GM21390 (cell line): ENCODE measurements around the gene FLOT2.
A peak's percentile ranks its signal among the peaks of the same experiment; 100 is the strongest.
"Not testable (repeated sequence)": the region's sequence is repeated elsewhere in the genome, so short reads cannot be mapped to it uniquely, and the experiment has no call there.

Experiments used
- ATAC-seq: cut with Tn5 transposase; IDR thresholded peaks from one replicate; pipeline ENCODE4 v1.9.1; 2021; ENCODE audit not compliant: unreplicated experiment

Gene FLOT2

DNA sequence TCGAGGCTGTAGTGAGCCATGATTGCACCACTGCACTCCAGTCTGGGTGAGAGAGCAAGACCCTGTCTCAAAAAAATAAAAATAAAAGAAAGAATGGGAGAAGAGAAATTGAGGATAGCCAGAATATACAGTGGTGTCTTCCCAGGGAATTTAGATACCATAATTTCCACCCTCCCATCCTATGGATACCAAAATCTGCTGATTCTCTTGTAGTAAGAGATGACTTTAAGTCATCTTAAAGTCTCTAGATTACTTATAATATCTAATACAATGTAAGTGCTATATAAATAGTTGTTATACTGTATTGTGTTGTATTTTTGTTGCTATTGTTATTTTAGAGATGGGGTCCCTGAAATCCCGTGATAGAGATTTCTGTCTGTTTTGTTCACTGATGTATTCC, 44.2 kb downstream of the FLOT2 start:
- no peak for ATAC-seq

DNA sequence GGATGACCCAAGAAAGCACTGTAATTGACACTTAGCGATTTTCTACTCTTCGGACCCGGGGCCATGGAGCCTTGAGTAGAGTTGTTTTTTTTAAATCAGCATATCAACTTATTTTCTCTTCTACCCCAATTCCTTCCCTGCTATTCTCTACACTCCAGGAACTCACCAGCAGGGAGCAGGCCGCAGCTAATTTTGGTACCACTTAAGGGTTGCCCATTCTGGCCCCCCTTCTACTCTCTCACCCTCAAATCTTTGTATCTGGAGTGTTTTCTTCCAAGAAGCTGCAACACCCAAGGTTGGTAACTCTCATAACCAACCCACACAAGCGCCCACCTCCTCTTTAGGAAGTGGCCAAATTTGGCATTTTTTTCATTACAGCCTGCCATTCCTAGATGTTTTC, 48.3 kb downstream of the FLOT2 start:
- ATAC-seq, result no peak

DNA sequence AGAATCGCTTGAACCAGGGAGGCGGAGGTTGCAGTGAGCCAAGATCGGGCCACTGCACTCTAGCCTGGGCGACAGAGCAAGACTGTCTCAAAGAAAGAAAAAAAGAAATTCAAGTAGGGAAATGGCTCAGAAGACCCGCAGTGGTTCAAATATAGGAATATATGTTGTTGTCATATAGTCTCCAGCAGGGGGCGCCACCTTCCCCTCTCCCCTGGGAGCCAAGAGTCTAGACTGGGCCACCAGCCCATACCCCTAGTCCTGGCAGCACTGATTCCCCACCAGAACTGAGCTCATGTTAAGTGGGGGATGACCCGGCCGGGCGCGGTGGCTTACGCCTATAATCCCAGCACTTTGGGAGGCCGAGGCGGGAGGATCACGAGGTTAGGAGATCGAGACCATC, 48.9 kb downstream of the FLOT2 start:
- not testable (repeated sequence) for ATAC-seq

DNA sequence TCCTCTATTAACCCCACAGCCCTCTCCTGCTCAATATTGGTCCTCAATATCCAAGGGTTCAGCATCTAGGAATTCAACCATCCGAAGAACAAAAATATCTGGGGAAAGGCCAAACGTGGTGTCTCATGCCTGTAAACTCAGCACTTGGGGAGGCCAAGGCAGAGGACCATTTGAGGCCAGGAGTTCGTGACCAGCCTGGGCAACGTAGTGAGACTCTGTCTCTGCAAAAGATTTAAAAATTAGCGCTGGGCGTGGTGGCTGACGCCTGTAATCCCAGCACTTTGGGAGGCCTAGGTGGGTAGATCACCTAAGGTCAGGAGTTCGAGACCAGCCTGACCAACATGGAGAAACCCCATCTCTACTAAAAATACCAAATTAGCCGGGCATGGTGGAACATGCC, 50.8 kb downstream of the FLOT2 start:
- not testable (repeated sequence) for ATAC-seq

DNA sequence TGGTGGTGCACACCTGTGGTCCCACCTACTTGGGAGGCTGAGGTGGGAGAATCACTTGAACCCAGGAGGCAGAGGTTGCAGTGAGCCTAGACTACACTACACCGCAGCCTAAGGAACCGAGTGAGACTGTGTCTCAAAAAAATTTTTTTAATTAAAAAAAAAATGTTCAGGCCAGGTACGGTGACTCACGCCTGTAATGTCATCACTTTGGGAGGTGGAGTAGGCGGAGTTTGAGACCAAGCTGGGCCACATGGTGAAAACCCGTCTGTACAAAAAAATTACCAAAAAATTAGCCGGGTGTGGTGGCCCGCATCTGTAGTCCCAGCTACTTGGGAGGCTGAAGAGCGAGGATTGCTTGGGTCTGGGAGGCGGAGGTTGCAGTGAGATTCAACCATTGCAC, 51.3 kb downstream of the FLOT2 start:
- ATAC-seq, result no peak

DNA sequence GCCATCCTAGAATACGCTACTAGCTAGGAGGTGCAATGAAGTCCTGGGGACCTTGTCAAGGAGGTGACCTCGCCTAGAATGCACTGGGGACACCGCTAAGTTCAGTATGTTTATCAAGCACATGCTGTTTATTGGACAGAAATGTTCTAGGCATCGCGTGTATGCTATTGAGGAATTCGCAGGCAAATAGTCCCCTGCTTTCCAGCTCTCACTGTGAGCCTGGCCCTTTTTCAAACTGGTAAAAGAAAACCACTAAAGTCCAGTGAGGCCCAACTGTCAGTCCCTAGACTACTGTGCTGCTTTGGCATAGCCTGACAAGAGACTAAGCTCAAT, 53.8 kb downstream of the FLOT2 start:
- no peak for ATAC-seq

DNA sequence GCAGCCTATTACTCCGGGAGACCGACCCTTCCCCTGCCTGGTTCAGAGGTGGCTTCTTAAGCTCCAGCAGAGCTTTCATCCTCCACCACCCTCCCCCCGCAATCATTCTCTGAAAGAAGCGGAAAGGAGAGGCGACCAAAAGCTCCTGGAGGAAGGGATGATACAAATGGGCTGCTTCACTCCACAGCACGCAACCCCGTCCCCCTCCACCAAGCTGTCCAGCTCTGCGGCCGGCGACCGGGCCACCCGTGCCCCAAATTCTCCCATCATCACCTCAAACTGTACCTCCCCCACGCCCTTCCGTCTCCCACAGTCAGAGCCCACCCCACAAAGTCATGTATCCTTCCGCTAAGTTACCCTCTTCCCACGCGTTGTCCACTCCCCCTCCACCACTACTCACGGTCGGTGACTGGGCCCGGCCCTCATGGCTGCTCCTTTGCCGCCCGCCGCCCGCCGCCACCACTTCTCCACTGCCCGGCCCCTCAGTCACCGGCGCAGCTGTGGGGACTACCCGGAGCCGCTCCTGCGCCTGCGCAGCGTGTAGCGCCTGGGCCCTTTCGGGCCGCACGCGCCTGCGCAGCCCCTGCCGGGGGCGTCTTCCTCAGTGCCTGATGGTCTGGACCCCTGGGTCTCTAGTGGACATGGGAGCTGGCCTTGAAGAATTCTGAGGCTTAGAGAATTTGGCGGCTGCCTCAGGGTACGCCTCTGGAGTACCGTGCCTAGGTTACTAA, 55.1 kb downstream of the FLOT2 start, which contains the start of gene FAM222B:
Gene FAM222B, minus strand, starts transcription at position 509 of the 731 bp plus-strand sequence. CDS start 76,123 bp downstream, outside the sequence.
- peak; percentile 91 for ATAC-seq

DNA sequence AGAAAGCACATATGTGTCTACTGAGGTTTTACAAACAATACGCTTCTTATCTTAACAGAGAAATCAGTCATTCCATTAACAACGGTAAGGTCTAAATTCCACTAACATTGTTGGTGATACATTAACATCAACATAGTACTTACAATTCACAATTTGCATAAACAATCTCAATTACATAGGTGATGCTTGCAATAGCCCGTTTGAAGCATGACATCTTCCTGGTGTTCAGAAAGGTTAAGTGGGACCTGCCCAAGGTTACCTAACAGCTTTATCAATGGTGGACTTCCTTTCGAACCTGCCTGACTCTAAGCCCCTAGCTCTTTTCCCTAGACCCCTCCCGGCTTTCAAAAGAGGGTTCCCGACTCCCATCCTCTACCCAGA, 55.6 kb downstream of the FLOT2 start:
- no peak for ATAC-seq

DNA sequence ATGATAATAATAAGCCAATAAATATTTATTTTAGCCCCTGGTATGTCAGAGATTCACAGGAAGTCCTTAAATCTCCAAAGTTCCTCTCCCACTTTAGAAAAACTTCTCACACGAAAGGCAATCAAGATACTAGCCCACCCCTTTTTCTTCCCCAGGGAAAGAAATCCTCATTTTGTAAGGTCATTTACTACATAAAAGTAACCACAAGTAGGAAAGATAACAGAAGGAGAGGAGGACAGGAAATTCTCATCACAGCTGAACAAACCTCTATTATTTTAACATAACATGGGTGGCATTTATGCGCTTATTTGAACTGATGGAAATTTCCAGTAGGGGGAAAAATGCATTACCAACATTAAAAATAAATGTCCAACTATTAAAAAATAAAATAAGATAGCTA, 58.3 kb downstream of the FLOT2 start:
- ATAC-seq, result no peak

DNA sequence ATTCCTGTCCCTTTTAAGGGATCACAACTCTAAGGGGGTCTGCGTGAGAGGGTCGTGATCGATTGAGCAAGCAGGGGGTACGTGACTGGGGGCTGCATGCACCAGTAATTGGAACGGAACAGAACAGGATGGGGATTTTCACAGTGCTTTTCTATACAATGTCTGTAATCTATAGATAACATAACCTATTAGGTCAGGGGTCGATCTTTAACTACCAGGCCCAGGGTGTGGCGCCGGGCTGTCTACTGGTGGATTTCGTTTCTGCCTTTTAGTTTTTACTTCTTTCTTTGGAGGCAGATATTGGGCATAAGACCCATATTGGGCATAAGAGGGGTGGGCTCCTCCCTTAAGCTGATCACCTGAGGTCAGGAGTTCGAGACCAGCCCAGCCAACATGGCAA, 61.0 kb downstream of the FLOT2 start:
- ATAC-seq, result not testable (repeated sequence)

DNA sequence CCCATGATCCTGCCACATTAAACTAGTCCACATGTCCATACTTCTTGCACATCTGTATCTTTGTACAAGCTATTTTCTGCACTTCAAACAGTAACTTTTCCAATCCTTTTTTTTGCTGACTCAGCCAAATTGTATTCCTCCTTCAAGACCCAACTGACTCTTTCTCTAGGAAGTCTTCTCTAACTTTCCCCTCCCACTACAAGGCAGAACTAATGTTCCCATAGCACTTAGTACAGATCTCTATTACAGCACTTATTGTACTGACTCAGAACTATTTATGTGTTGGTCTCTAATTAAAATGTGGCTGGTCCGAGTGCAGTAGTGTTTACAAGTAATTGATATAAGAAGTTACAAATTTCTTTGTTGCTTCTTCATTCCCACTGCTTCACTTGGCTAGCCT, 63.1 kb downstream of the FLOT2 start:
- ATAC-seq, result no peak
